KMS-11 (cell line): ENCODE data around the gene REXO1.
A peak's percentile ranks its signal among the peaks of the same experiment; 100 is the strongest.

Experiments used
- H2AFZ ChIP-seq: fragments of 200-600 bp; sonication (generic); 2 replicates; pipeline ENCODE4 v1.6.1; 2016; ENCODE audit warnings: antibody characterized with exemption, mixed run types, low read depth
- H3K27ac ChIP-seq: fragments of 200-600 bp; sonication (generic); 2 replicates; pipeline ENCODE4 v1.6.1; 2016; ENCODE audit warnings: mild to moderate bottlenecking, mixed run types
- H3K27me3 ChIP-seq: fragments of 200-600 bp; sonication (generic); 2 replicates; pipeline ENCODE4 v1.6.1; 2017; ENCODE audit warnings: mild to moderate bottlenecking, low read depth, mixed run types, moderate library complexity; ENCODE audit not compliant: insufficient read depth
- H3K36me3 ChIP-seq: fragments of 200-600 bp; sonication (generic); 2 replicates; pipeline ENCODE4 v1.6.1; 2017; ENCODE audit warnings: mild to moderate bottlenecking, mixed run types; ENCODE audit not compliant: insufficient read depth
- H3K4me1 ChIP-seq: fragments of 200-600 bp; sonication (generic); 2 replicates; pipeline ENCODE4 v1.6.1; 2016; ENCODE audit warnings: mild to moderate bottlenecking, low read depth, mixed run types; ENCODE audit not compliant: poor library complexity, severe bottlenecking
- H3K4me2 ChIP-seq: fragments of 200-600 bp; sonication (generic); 2 replicates; pipeline ENCODE4 v1.7.0; 2016; ENCODE audit warnings: mild to moderate bottlenecking, mixed run types
- H3K4me3 ChIP-seq: fragments of 200-600 bp; sonication (generic); IDR thresholded peaks from 2 replicates; pipeline ENCODE4 v1.6.1; 2017; ENCODE audit warnings: low read depth, low read length, mixed read lengths; ENCODE audit not compliant: insufficient read depth
- H3K79me2 ChIP-seq: fragments of 200-600 bp; sonication (generic); 2 replicates; pipeline ENCODE4 v1.6.1; 2016; ENCODE audit warnings: low read depth, mixed run types; ENCODE audit not compliant: insufficient read depth
- H3K9ac ChIP-seq: fragments of 200-600 bp; sonication (generic); 2 replicates; pipeline ENCODE4 v1.6.1; 2016; ENCODE audit warnings: mild to moderate bottlenecking, mixed run types
- H4K20me1 ChIP-seq: fragments of 200-600 bp; sonication (generic); 2 replicates; pipeline ENCODE4 v1.6.1; 2016; ENCODE audit warnings: mild to moderate bottlenecking, mixed run types; ENCODE audit not compliant: insufficient read depth
- TF ChIP-seq, protein P1 (sequence below): fragments of 200-600 bp; sonication (generic); conservative IDR thresholded peaks from 2 replicates; pipeline ENCODE4 v1.6.1; 2017; ENCODE audit warnings: low read depth, mild to moderate bottlenecking, antibody characterized with exemption, low read length, moderate library complexity, mixed read lengths

REXO1 gene

DNA sequence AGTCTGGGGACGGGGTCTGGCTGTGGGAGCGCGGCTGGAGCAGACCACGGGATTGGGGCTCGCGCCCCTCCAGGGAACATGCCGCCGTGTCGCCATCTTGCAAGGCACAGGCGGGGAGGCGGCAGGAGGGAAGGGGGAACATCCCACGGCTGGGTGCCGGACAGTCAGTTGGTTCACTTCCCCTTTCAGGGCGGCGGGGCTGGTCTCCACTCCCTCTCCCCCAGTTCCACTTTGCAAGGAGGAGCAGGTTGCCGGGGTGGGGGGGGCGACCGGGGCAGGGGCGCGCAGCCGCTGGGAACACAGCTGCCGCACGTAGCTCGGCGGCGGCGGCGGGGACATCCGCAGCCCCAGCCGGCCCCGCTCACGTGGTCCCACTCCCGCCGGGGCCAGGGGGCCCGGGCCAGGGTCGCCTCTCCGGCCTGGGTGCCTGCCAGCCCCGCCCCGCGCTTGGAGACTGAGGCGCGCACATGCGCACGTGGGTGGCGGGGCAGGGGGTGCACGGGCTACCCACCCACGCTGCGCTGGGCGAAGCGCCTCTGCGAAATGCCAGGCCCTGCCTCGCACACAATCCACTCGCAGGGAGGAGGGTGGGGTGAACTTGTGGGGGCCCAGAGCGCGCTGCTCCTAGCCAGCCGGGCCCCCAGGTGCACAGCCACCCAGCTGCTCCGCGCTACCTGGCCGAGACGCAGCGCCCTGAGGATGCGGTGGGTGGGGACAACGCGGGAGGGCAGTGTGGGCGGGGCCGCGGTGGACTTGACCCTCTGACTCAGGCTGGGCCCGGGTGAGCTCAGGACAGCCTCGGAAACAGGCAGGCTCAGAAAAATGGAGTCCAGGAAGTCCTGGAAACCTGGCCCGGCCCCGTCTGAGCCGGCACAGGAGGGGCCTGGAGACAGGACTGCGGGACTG, 8.7 kb upstream of the REXO1 start:
- peaks cover 59% of the 10 kb centered on the region for H3K79me2 ChIP-seq
- H3K4me3 ChIP-seq, result no peak overlapping the region
- TF ChIP-seq, protein P1, sequence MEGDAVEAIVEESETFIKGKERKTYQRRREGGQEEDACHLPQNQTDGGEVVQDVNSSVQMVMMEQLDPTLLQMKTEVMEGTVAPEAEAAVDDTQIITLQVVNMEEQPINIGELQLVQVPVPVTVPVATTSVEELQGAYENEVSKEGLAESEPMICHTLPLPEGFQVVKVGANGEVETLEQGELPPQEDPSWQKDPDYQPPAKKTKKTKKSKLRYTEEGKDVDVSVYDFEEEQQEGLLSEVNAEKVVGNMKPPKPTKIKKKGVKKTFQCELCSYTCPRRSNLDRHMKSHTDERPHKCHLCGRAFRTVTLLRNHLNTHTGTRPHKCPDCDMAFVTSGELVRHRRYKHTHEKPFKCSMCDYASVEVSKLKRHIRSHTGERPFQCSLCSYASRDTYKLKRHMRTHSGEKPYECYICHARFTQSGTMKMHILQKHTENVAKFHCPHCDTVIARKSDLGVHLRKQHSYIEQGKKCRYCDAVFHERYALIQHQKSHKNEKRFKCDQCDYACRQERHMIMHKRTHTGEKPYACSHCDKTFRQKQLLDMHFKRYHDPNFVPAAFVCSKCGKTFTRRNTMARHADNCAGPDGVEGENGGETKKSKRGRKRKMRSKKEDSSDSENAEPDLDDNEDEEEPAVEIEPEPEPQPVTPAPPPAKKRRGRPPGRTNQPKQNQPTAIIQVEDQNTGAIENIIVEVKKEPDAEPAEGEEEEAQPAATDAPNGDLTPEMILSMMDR, result no peak
- H3K4me1 ChIP-seq, result peaks cover 38% of the 10 kb centered on the region
- H4K20me1 ChIP-seq, result no peaks in the 10 kb centered on the region
- no peak overlapping the region for H3K27ac ChIP-seq
- H3K36me3 ChIP-seq, result no peaks in the 10 kb centered on the region
- no peak overlapping the region for H3K9ac ChIP-seq
- no peak overlapping the region for H2AFZ ChIP-seq
- no peak overlapping the region; the same call in 1 of the 2 replicates for H3K4me2 ChIP-seq
- H3K27me3 ChIP-seq, result no peaks in the 10 kb centered on the region

DNA sequence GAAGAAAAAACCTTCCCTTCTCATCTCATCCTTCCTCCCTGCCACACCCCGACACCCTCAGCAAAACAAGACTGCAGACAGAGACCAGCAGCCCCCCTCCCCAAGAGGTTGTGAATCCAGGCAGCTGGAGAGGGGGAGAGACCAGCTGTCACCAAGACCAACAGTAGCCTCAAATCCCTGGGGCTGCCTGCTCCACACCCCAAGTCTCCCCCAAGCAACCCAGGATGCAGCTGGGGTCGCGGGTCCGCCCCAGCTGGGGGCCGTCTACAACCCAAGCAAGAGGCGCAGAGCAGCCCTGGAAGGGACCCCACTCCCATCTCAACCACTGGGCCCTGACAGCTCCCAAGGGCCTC, 8.0 kb upstream of the REXO1 start:
- Histone ChIP-seq H3K27me3 (no peaks in the 10 kb centered on the region), H3K27ac (no peak overlapping the region), H2AFZ (no peak overlapping the region), H3K4me1 (peaks cover 38% of the 10 kb centered on the region), H3K9ac (no peak overlapping the region), H3K79me2 (peaks cover 53% of the 10 kb centered on the region), H4K20me1 (no peaks in the 10 kb centered on the region), H3K4me2 (peak overlapping the region; percentile 77; the same call in 1 of the 2 replicates), H3K36me3 (no peaks in the 10 kb centered on the region), H3K4me3 (no peak overlapping the region)
- TF ChIP-seq, protein P1, result no peak

DNA sequence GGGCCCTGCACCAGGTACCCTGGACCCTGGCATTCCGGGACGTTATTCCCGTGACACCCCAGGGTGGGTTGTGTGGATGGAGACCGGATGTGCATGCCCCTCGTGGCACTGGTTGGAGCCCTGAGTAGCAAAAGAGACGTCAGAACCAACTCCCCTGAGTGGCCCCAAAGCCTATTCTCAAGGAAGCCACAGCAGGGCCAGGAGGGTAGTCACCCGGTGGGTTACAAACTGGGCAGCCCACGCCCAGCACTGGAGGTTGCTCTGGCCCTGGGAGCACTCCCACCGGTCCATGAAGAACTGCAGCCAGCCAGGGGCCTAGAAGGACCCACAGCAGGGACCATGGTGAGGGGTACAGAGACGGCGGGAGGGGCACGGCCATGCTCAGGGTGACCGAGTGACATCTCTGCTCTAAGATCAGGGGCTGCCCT, 7.6 kb upstream of the REXO1 start:
- H3K4me2 ChIP-seq, result peak overlapping the region; percentile 77
- H4K20me1 ChIP-seq, result no peaks in the 10 kb centered on the region
- H3K4me1 ChIP-seq, result peaks cover 38% of the 10 kb centered on the region

DNA sequence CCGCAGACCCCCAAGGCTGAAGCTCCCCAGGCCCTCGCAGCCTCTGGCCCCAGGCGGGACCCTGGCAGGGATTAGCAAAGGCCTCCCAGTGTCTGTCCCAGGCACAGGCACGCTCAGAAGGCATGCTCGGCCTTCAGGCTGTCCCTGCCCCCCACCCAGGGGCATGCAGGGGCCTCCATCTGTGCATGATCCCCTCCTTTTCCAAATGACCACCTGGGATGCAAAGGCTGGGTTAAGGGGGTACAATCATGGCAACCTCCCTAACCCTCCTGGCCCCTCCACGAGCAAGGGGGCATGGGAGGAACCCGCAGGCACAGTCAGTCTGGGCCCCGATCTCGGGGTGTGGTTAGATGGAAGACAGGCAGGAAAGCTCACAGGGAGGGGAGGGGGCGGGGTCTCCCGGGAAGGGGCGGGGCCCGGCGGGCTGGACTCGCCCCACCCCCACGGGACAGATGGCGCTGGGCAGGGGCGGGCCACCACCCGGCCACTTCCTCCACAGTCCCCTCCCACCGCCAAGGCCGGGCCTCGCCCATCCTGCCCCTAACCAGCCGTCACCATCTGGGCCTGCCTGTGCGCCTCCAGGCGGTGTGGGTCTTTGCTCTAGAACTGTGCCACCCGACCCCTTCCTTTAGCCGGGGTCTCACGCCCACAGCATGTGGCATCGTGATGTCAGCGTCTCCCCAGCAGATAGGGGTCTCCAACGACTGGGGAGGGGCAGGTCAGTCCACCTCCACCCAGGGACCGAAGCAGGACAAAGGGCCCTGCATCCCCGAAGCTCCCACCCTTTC, 7.0 kb upstream of the REXO1 start:
- H3K4me2 ChIP-seq, result peak overlapping the region; percentile 77
- no peak overlapping the region for H2AFZ ChIP-seq
- no peak overlapping the region for H3K9ac ChIP-seq
- H3K27me3 ChIP-seq, result no peaks in the 10 kb centered on the region
- no peak overlapping the region; the same call in 1 of the 2 replicates for H3K27ac ChIP-seq
- H4K20me1 ChIP-seq, result no peaks in the 10 kb centered on the region
- no peak overlapping the region for H3K4me3 ChIP-seq
- TF ChIP-seq, protein P1, result no peak
- H3K36me3 ChIP-seq, result no peaks in the 10 kb centered on the region
- H3K4me1 ChIP-seq, result peaks cover 38% of the 10 kb centered on the region
- H3K79me2 ChIP-seq, result peaks cover 42% of the 10 kb centered on the region

More for the DNA sequence above, 7.6 kb upstream of the REXO1 start:
- H3K4me3 ChIP-seq, result no peak overlapping the region
- H3K27me3 ChIP-seq, result no peaks in the 10 kb centered on the region
- TF ChIP-seq, protein P1, result no peak
- H3K27ac ChIP-seq, result no peak overlapping the region
- H3K36me3 ChIP-seq, result no peaks in the 10 kb centered on the region
- no peak overlapping the region for H2AFZ ChIP-seq
- no peak overlapping the region for H3K9ac ChIP-seq
- H3K79me2 ChIP-seq, result peaks cover 48% of the 10 kb centered on the region
